ENCODE data around the gene ZCCHC24.

Gene ZCCHC24

DNA sequence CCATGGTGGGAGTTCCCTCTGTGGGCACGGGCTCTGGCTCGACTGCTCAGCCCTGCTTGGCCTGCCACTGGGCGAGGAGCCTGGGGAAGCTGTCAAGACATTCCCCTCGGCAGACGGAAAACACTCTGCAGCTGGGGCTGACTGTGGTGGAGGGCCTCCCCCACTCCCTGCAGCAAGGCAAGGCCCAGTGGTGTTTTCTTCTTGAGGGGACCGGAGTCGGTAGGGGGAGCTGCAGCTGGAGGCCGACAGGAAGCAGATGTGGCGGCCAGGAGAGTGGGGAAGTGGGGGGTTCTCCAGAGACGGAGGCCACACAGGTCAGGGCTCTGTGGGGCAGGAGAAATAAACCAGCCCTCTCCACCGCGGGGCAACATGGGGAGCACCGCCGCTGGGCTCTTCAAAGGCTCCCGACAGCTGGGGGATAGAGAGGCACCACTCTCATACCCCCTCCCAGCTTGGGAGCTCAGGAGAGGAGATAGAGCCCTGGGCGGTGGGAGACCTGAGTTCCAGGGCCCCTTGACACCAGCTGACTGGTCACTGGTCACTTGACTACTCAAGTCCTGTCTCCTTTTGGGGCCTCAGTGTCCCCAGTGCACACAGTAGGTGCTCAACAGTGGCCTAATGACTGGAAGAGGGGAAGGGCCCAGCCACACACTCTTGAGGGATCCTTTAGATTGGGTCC lies 54.7 kb downstream of the ZCCHC24 start:
- Histone ChIP-seq H3K4me3 (ENCODE audit: low read length) (no peak overlapping the region), H3K4me1 (ENCODE audit: control insufficient read depth, low read length) (peaks cover 6% of the 10 kb centered on the region), H3K79me2 (ENCODE audit: control insufficient read depth, low read length) (no peaks in the 10 kb centered on the region), H3K27me3 (ENCODE audit: control insufficient read depth, low read length) (peaks cover 4% of the 10 kb centered on the region; the same call in 1 of the 2 replicates), H3F3A (ENCODE audit: control insufficient read depth, insufficient read depth) (no peaks in the 10 kb centered on the region), H3K36me3 (ENCODE audit: control insufficient read depth, low read length) (no peaks in the 10 kb centered on the region), H3K9me3 (ENCODE audit: control insufficient read depth, insufficient read depth, low read length) (no peaks in the 10 kb centered on the region), H3K27ac (ENCODE audit: low read depth, low read length) (no peak overlapping the region), H4K20me1 (ENCODE audit: control insufficient read depth, insufficient read depth, low read depth, low read length) (no peaks in the 10 kb centered on the region), H3K4me2 (ENCODE audit: low read length) (no peak overlapping the region), H3K9me2 (replicated peaks; ENCODE audit: control insufficient read depth, low read length) (no peaks in the 10 kb centered on the region)
- no peak for TF ChIP-seq EZH2phosphoT487 (IDR thresholded peaks at IDR 0.05; ENCODE audit: borderline replicate concordance, low read length)
- TF ChIP-seq, protein P1, sequence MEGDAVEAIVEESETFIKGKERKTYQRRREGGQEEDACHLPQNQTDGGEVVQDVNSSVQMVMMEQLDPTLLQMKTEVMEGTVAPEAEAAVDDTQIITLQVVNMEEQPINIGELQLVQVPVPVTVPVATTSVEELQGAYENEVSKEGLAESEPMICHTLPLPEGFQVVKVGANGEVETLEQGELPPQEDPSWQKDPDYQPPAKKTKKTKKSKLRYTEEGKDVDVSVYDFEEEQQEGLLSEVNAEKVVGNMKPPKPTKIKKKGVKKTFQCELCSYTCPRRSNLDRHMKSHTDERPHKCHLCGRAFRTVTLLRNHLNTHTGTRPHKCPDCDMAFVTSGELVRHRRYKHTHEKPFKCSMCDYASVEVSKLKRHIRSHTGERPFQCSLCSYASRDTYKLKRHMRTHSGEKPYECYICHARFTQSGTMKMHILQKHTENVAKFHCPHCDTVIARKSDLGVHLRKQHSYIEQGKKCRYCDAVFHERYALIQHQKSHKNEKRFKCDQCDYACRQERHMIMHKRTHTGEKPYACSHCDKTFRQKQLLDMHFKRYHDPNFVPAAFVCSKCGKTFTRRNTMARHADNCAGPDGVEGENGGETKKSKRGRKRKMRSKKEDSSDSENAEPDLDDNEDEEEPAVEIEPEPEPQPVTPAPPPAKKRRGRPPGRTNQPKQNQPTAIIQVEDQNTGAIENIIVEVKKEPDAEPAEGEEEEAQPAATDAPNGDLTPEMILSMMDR (IDR thresholded peaks at IDR 0.05; ENCODE audit: low read depth, low read length, poor library complexity, severe bottlenecking): peak; percentile 38

DNA sequence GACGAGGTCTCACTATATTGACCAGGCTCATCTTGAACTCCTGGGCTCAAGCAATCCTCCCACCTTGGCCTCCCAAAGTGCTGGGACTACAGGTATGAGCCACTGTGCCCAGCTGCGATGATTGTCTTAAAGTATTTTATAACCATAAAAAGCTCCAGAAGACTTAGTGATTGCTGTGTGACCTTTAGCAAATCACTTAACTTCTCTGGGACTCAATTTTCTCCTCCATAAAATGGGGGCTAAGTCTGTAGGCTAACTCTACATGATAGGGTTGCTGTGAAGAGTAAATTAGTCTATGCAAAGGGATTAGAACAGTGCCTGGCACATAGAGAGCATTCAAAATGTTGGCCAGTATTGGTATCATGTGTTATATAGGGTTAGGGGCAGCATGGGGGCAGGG lies 55.4 kb downstream of the ZCCHC24 start:
- no peaks in the 10 kb centered on the region for H3K9me3 ChIP-seq (ENCODE audit: control insufficient read depth, insufficient read depth, low read length)
- no peak overlapping the region for H3K4me2 ChIP-seq (ENCODE audit: low read length)
- no peak overlapping the region for H3K4me3 ChIP-seq (ENCODE audit: low read length)
- H3K36me3 ChIP-seq (ENCODE audit: control insufficient read depth, low read length): no peaks in the 10 kb centered on the region
- no peak overlapping the region for H3K27ac ChIP-seq (ENCODE audit: low read depth, low read length)
- no peaks in the 10 kb centered on the region for H3K79me2 ChIP-seq (ENCODE audit: control insufficient read depth, low read length)
- no peaks in the 10 kb centered on the region for H4K20me1 ChIP-seq (ENCODE audit: control insufficient read depth, insufficient read depth, low read depth, low read length)
- peaks cover 6% of the 10 kb centered on the region for H3K4me1 ChIP-seq (ENCODE audit: control insufficient read depth, low read length)
- H3F3A ChIP-seq (ENCODE audit: control insufficient read depth, insufficient read depth): no peaks in the 10 kb centered on the region
- no peaks in the 10 kb centered on the region for H3K9me2 ChIP-seq (replicated peaks; ENCODE audit: control insufficient read depth, low read length)
- TF ChIP-seq, protein P1 (IDR thresholded peaks at IDR 0.05; ENCODE audit: low read depth, low read length, poor library complexity, severe bottlenecking): no peak
- TF ChIP-seq EZH2phosphoT487 (IDR thresholded peaks at IDR 0.05; ENCODE audit: borderline replicate concordance, low read length): no peak
- peaks cover 4% of the 10 kb centered on the region; the same call in 1 of the 2 replicates for H3K27me3 ChIP-seq (ENCODE audit: control insufficient read depth, low read length)

DNA sequence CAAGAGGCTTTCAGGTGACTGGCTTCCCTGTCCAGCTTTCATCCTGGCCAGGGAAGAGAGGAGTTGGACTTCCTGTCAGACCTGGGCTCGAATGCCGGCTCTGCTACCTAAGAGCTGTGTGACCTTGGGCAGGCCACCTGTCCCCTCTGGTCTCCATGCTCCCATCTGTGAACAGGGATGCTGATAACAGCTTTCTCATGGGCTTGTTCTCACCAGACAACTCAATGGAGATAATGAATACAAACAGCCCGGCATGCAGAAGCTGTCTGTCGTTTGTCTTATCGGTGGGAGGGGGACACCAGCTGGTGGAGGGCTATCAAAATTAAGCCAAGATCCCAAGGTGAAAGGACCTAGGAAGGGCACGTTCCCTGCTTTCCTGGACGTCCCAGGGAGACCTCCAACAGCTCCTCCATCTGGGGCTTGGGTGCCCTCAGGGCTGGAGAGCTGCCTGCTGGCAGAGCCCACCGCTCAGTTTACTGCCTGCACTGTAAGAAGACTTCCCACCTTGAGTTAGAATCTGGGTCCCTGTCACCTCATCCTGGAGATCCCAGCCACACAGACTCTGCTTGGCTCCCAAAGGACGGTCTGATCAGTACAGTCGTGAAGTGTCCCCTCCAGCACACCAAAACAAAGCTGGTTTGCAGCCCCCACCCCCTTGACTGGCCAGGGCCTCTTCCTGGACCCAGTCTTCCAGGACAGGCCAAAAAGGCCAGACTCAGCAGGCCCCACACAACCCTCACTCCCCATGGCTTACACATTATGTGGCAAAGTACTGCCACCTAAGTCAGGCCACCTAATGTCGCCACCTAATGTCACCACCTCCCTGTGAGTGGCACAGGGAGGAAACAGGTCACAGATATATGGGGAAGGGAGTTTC lies 57.2 kb downstream of the ZCCHC24 start:
- no peaks in the 10 kb centered on the region for H3K9me2 ChIP-seq (replicated peaks; ENCODE audit: control insufficient read depth, low read length)
- no peak for TF ChIP-seq EZH2phosphoT487 (IDR thresholded peaks at IDR 0.05; ENCODE audit: borderline replicate concordance, low read length)
- TF ChIP-seq, protein P1 (IDR thresholded peaks at IDR 0.05; ENCODE audit: low read depth, low read length, poor library complexity, severe bottlenecking): no peak
- H3K4me2 ChIP-seq (ENCODE audit: low read length): no peak overlapping the region
- H3K27ac ChIP-seq (ENCODE audit: low read depth, low read length): no peak overlapping the region
- no peak overlapping the region for H3K4me3 ChIP-seq (ENCODE audit: low read length)
- no peaks in the 10 kb centered on the region for H4K20me1 ChIP-seq (ENCODE audit: control insufficient read depth, insufficient read depth, low read depth, low read length)
- H3F3A ChIP-seq (ENCODE audit: control insufficient read depth, insufficient read depth): no peaks in the 10 kb centered on the region
- no peaks in the 10 kb centered on the region for H3K9me3 ChIP-seq (ENCODE audit: control insufficient read depth, insufficient read depth, low read length)
- H3K36me3 ChIP-seq (ENCODE audit: control insufficient read depth, low read length): no peaks in the 10 kb centered on the region
- H3K27me3 ChIP-seq (ENCODE audit: control insufficient read depth, low read length): peaks cover 3% of the 10 kb centered on the region; the same call in 1 of the 2 replicates
- H3K4me1 ChIP-seq (ENCODE audit: control insufficient read depth, low read length): peaks cover 6% of the 10 kb centered on the region
- no peaks in the 10 kb centered on the region for H3K79me2 ChIP-seq (ENCODE audit: control insufficient read depth, low read length)

All from DOHH2 (cell line).